GM19467 (cell line): ENCODE results near the gene MPP2.

Experiments
- ATAC-seq: cut with Tn5 transposase; IDR thresholded peaks from one replicate; pipeline ENCODE4 v1.9.1; 2021; ENCODE audit warnings: mild to moderate bottlenecking, moderate library complexity; ENCODE audit not compliant: unreplicated experiment

Gene MPP2

DNA sequence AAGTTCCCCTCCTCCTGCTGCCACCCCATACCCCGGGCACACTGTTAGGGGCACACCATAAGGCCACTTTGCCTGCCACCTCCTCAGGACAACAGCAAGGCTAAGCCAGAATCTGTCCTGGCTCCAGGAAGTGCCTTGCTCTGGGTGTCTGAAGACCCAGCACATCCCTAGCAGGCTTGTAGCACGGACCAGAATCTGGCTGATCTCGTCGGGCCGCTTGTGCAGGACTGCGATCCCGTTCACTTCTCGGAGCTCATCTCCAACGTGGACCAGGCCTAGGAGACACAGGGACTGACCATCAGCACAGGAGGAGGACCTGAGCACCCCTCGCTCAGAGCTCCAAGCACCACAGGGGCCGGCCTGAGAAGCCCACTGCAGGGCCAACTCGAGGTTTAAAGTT, 81.8 kb downstream of the MPP2 start:
- no peak for ATAC-seq
